Tibial nerve (tissue), 4 donors: ENCODE data around the gene CATSPERZ. TPM values are rescaled to one million over a fixed set of nuclear protein-coding genes. Genes with fewer than 3 reads are reported as not detected.

ENCODE experiments used
- DNase-seq, 2 donors: peaks; one replicate each; pipeline ENCODE4 v3.0.0-alpha.2; 2019; ENCODE audit warnings: low spot score in 2 of 2
- H3K27ac ChIP-seq, 4 donors: fragments of 200-600 bp; sonication (generic) in 3 of 4; one replicate each; pipeline ENCODE4 v1.5.1; 2017 to 2019; ENCODE audit warnings: mild to moderate bottlenecking in 1 of 4
- H3K27me3 ChIP-seq, 2 donors: fragments of 200-600 bp; sonication (generic) in 1 of 2; one replicate each; pipeline versions ENCODE4 v1.5.1 to v1.6.0; 2017 to 2019
- H3K36me3 ChIP-seq, 3 donors: fragments of 200-600 bp; sonication (generic); one replicate each; pipeline ENCODE4 v1.5.1; 2018 to 2019
- H3K4me1 ChIP-seq, 4 donors: fragments of 200-600 bp; sonication (generic) in 3 of 4; one replicate each; pipeline ENCODE4 v1.5.1; 2017 to 2019
- H3K4me3 ChIP-seq, 4 donors: fragments of 200-600 bp; sonication (generic) in 3 of 4; one replicate each; pipeline ENCODE4 v1.5.1; 2017 to 2019; ENCODE audit warnings: mild to moderate bottlenecking in 1 of 4, moderate library complexity in 1 of 4
- H3K9me3 ChIP-seq, 4 donors: fragments of 200-600 bp; sonication (generic) in 3 of 4; one replicate each; pipeline ENCODE4 v1.5.1; 2017 to 2019
- EP300 ChIP-seq, 2 donors: sonication (generic); formaldehyde crosslinking; IDR thresholded peaks; one replicate each; pipeline ENCODE4 v1.6.1; 2017; ENCODE audit warnings: antibody characterized with exemption in 2 of 2, mild to moderate bottlenecking in 1 of 2
- POLR2A ChIP-seq, 2 donors: fragments of 450-650 bp; IDR thresholded peaks; one replicate each; pipeline ENCODE4 v1.6.1; 2017; ENCODE audit warnings: antibody characterized with exemption in 2 of 2, mild to moderate bottlenecking in 2 of 2, moderate library complexity in 2 of 2
- WGBS, 2 donors: methylation state at CpG; one replicate each; pipeline ENCODE4 v1.1.5; 2018; 5-methylcytosine and 5-hydroxymethylcytosine counted together
- total RNA-seq, 4 donors: library from RNA; depleted of rRNA; stranded (reverse); fragments of >200 nt; gene quantifications; one replicate each; pipeline ENCODE4 v1.1.0, GENCODE V29; 2016
- TF ChIP-seq, protein P1 (sequence below), 5 experiments: fragments of 200-600 bp in 3 of 5; fragments of 450-650 bp in 2 of 5; sonication (generic) in 3 of 5; IDR thresholded peaks; one replicate each; pipeline ENCODE4 v1.5.1; 2016 to 2019; ENCODE audit warnings: antibody characterized with exemption in 5 of 5, mild to moderate bottlenecking in 3 of 5, moderate library complexity in 2 of 5

The CATSPERZ gene
- total RNA-seq, 4 donors from 2014 or later: not detected

DNA sequence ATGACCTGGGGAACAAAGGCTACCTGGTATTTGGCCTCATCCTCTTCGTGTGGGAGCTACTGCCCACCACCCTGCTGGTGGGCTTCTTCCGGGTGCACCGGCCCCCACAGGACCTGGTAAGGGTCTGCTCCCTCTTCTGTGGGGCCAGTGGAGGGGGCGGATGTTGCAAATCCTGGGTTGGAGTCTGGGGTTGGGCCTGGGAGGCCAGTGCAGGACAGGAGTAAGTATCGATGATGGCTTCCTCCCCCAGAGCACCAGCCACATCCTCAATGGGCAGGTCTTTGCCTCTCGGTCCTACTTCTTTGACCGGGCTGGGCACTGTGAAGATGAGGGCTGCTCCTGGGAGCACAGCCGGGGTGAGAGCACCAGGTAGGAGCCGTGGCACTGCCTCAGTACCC is 11.8 kb upstream of the CATSPERZ start:
- Histone ChIP-seq H3K4me1 (peaks cover 0 to 43% (median 25%) of the 10 kb centered on the region in 4 donors), H3K27me3 (peaks cover 0 to 33% of the 10 kb centered on the region in 2 donors), H3K36me3 (peaks cover 0 to 18% (median 0%) of the 10 kb centered on the region in 3 donors), H3K9me3 (no peaks in the 10 kb centered on the region), H3K4me3 (no peak overlapping the region), H3K27ac (no peak overlapping the region)
- TF ChIP-seq EP300 (IDR thresholded peaks at IDR 0.05): no peak
- no peak for TF ChIP-seq POLR2A (IDR thresholded peaks at IDR 0.05)
- TF ChIP-seq, protein P1, sequence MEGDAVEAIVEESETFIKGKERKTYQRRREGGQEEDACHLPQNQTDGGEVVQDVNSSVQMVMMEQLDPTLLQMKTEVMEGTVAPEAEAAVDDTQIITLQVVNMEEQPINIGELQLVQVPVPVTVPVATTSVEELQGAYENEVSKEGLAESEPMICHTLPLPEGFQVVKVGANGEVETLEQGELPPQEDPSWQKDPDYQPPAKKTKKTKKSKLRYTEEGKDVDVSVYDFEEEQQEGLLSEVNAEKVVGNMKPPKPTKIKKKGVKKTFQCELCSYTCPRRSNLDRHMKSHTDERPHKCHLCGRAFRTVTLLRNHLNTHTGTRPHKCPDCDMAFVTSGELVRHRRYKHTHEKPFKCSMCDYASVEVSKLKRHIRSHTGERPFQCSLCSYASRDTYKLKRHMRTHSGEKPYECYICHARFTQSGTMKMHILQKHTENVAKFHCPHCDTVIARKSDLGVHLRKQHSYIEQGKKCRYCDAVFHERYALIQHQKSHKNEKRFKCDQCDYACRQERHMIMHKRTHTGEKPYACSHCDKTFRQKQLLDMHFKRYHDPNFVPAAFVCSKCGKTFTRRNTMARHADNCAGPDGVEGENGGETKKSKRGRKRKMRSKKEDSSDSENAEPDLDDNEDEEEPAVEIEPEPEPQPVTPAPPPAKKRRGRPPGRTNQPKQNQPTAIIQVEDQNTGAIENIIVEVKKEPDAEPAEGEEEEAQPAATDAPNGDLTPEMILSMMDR (IDR thresholded peaks at IDR 0.05): no peak
- DNase-seq: no peak
- 78 to 84% methylated on average over 8 to 9 of the region's 9 CpGs for WGBS, 2 donors

DNA sequence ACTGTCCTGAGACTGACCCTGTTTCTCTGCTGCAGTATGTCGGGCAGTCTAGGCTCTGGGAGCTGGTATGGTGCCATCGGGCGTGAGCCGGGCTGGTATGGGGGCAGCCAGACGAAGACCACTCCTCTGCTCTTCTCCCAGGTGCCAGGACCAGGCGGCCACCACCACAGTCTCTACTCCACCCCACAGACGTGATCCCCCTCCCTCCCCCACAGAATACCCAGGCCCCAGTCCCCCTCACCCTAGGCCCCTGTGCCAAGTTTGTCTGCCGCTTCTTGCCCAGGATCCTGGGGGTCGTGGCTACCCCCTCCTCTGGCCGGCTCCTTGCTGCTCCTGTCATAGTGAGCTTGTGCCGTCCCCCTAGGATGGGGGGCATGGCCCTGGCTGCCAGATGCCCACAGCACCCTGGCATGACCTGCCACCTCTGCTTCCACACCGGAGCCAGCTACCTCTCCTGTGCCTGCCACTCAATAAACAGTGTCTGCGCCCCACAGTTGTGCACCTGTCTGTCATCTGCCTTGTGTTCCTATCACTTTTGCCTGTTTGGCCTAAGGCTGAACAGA is 11.1 kb upstream of the CATSPERZ start:
- TF ChIP-seq, protein P1 (IDR thresholded peaks at IDR 0.05): no peak
- TF ChIP-seq EP300 (IDR thresholded peaks at IDR 0.05) (no peak), POLR2A (IDR thresholded peaks at IDR 0.05) (no peak)
- H3K4me3 ChIP-seq: no peak overlapping the region
- H3K36me3 ChIP-seq: peaks cover 0 to 18% (median 0%) of the 10 kb centered on the region in 3 donors
- peaks cover 0 to 35% (median 17%) of the 10 kb centered on the region in 4 donors for H3K4me1 ChIP-seq
- H3K27ac ChIP-seq: no peak overlapping the region
- 92 to 93% methylated on average over 13 of the region's 13 CpGs for WGBS, 2 donors
- H3K27me3 ChIP-seq: peaks cover 0 to 40% of the 10 kb centered on the region in 2 donors
- no peaks in the 10 kb centered on the region for H3K9me3 ChIP-seq
- no peak for DNase-seq

DNA sequence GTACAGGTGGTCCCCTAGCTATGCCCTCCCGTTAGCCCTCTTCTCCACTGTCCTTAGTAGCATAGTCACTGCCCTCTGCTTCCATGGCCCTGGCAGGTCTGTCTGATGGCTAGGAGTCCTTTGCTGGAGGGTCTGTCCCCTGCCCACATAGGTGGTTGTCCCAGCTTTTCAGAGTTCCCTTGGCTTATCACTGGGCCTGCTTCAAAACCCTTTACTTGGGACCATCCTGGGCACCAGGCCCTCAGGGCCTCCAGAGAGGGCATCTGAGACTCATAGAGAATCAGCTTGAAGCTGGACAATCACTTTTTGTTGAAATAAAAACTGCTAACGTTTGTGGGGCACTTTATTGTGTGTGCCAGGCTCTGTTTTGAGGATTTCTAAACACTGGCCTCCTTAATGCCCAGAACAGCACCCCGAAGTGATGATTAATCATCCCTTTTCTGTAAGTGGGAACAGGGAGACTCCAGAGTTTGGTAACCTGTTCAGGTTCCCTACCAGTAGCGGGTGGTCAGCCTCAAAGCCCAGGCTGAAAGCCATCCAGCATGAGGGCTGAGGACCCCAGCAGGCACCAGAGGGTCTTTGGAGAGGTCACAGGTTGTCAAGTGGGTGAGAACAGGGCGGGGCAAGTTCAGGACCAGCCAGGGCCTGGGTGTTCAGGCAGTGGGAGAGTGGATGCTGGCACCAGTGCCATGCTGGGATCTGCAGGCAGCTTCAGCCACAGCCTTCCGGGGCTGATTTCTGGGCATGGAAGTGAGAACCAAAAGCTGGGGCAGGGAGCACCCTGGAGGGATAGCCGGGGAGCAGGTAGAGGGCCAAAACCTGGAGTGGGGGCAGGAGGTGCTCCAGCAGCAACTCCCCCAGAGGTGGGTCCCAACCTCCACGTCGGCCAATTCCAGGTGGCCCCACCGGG is 9.6 kb upstream of the CATSPERZ start:
- Histone ChIP-seq H3K9me3 (no peaks in the 10 kb centered on the region), H3K27ac (no peak overlapping the region), H3K4me3 (no peak overlapping the region), H3K27me3 (peaks cover 0 to 56% of the 10 kb centered on the region in 2 donors), H3K4me1 (peaks cover 0 to 34% (median 15%) of the 10 kb centered on the region in 4 donors), H3K36me3 (peaks cover 0 to 18% (median 0%) of the 10 kb centered on the region in 3 donors)
- no peak for DNase-seq
- 49 to 66% methylated on average over 7 to 10 of the region's 10 CpGs for WGBS, 2 donors
- TF ChIP-seq EP300 (IDR thresholded peaks at IDR 0.05): no peak
- TF ChIP-seq, protein P1 (IDR thresholded peaks at IDR 0.05): no peak
- no peak for TF ChIP-seq POLR2A (IDR thresholded peaks at IDR 0.05)

DNA sequence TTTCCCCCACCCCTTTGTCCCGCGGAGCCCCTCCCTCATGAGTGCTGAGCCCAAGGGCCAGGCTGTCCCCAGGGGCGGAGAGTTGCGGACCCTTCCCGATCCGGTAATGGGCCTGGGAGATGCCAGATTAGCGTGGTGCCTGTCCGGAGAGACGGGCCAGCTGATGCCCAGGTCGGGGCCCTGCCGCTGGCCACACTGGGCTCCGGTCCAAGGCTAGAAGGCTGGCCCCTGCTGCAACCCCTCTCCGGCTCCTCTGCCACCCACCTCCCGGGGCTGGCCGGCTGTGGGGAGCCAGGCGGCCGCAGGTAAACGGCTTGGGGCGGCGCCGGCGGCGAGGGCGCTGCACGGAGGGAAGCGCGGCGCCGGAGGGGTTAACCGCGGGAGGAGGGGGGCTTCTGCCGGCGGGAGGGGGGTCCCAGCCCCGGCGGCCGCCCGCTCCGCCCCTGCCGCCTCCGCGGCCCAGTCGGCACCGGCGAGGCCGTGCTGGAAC is 8.9 kb upstream of the CATSPERZ start, which contains the start of gene KCNK4:
Gene KCNK4, plus strand, starts transcription at position 41 of the 490 bp plus-strand sequence. CDS start 1,717 bp downstream, outside the sequence.
- WGBS, 2 donors: 0 to 1% methylated on average over 6 to 17 of the region's 45 CpGs
- H3K27me3 ChIP-seq: peaks cover 0 to 63% of the 10 kb centered on the region in 2 donors
- peak within 1 kb of the TSS in 2 of 4 donors; percentile 23 to 44 for H3K4me3 ChIP-seq

More for the DNA sequence above, 8.9 kb upstream of the CATSPERZ start, which contains the start of gene KCNK4:
- Histone ChIP-seq H3K36me3 (peaks cover 0 to 18% (median 0%) of the 10 kb centered on the region in 3 donors), H3K27ac (no peak within 1 kb of the TSS), H3K9me3 (no peaks in the 10 kb centered on the region), H3K4me1 (peaks cover 0 to 29% (median 10%) of the 10 kb centered on the region in 4 donors)
- no peak for DNase-seq
- TF ChIP-seq POLR2A (IDR thresholded peaks at IDR 0.05) (no peak), EP300 (IDR thresholded peaks at IDR 0.05) (no peak)
- TF ChIP-seq, protein P1 (IDR thresholded peaks at IDR 0.05): no peak
